GM23248 (cell line): ENCODE measurements around the gene TIGD1. TPM values are rescaled to one million over a fixed set of nuclear protein-coding genes. Genes with fewer than 3 reads are reported as not detected.
A peak's percentile ranks its signal among the peaks of the same experiment; 100 is the strongest.

Source experiments
- DNase-seq: peaks from one replicate; pipeline ENCODE4 v3.0.0-alpha.2; 2015
- H2AFZ ChIP-seq: fragments of 200-600 bp; sonication (generic); 2 replicates; pipeline ENCODE4 v1.6.1; 2016; ENCODE audit warnings: antibody characterized with exemption
- H3F3A ChIP-seq: fragments of 200-600 bp; sonication (generic); 2 replicates; pipeline ENCODE4 v1.6.1; 2016; ENCODE audit warnings: mild to moderate bottlenecking, antibody characterized with exemption, mixed run types; ENCODE audit not compliant: insufficient read depth
- H3K27ac ChIP-seq: fragments of 200-600 bp; sonication (generic); 2 replicates; pipeline ENCODE4 v1.5.1; 2016; ENCODE audit warnings: mild to moderate bottlenecking
- H3K27me3 ChIP-seq: fragments of 200-600 bp; sonication (generic); replicated peaks from 2 replicates; pipeline ENCODE4 v1.6.1; 2016; ENCODE audit warnings: mild to moderate bottlenecking; ENCODE audit not compliant: insufficient read depth
- H3K36me3 ChIP-seq: fragments of 200-600 bp; sonication (generic); 2 replicates; pipeline ENCODE4 v1.6.1; 2016; ENCODE audit warnings: low read depth, mild to moderate bottlenecking
- H3K4me1 ChIP-seq: fragments of 200-600 bp; sonication (generic); 2 replicates; pipeline ENCODE4 v1.6.1; 2016; ENCODE audit warnings: mild to moderate bottlenecking; ENCODE audit not compliant: insufficient read depth
- H3K4me2 ChIP-seq: fragments of 200-600 bp; sonication (generic); one replicate; pipeline ENCODE4 v1.6.1; 2016; ENCODE audit warnings: mild to moderate bottlenecking; ENCODE audit not compliant: unreplicated experiment
- H3K4me3 ChIP-seq: fragments of 200-600 bp; sonication (generic); 2 replicates; pipeline ENCODE4 v1.5.1; 2016; ENCODE audit warnings: mild to moderate bottlenecking
- H3K79me2 ChIP-seq: fragments of 200-600 bp; sonication (generic); 2 replicates; pipeline ENCODE4 v1.6.1; 2016; ENCODE audit warnings: mild to moderate bottlenecking; ENCODE audit not compliant: insufficient read depth
- H3K9ac ChIP-seq: fragments of 200-600 bp; sonication (generic); 2 replicates; pipeline ENCODE4 v1.6.1; 2016; ENCODE audit warnings: mild to moderate bottlenecking
- H3K9me2 ChIP-seq: fragments of 200-600 bp; sonication (generic); 2 replicates; pipeline ENCODE4 v1.6.1; 2016; ENCODE audit warnings: mixed run types, mild to moderate bottlenecking, moderate library complexity; ENCODE audit not compliant: insufficient read depth
- H3K9me3 ChIP-seq: fragments of 200-600 bp; sonication (generic); one replicate; pipeline ENCODE4 v1.6.1; 2017; ENCODE audit warnings: low read depth
- H4K20me1 ChIP-seq: fragments of 200-600 bp; sonication (generic); 2 replicates; pipeline ENCODE4 v1.6.0; 2016; ENCODE audit not compliant: insufficient read depth
- EZH2 ChIP-seq: fragments of 200-600 bp; sonication (generic); IDR thresholded peaks from 2 replicates; pipeline ENCODE4 v1.6.1; 2018; ENCODE audit warnings: antibody characterized with exemption, mild to moderate bottlenecking; ENCODE audit not compliant: insufficient read depth, poor library complexity, severe bottlenecking
- EZH2phosphoT487 ChIP-seq: fragments of 200-600 bp; sonication (generic); IDR thresholded peaks from 2 replicates; pipeline ENCODE4 v1.6.1; 2018; ENCODE audit warnings: antibody characterized with exemption, moderate library complexity, mild to moderate bottlenecking, low read depth; ENCODE audit not compliant: insufficient read depth
- WGBS, 2 experiments: methylation state at CpG; one replicate each; pipeline ENCODE4 v1.1.6; 2015 to 2017; ENCODE audit warnings: low lambda C conversion rate in 2 of 2, low coverage in 1 of 2; ENCODE audit errors: missing lambda C conversion rate in 2 of 2; 5-methylcytosine and 5-hydroxymethylcytosine counted together
- in situ Hi-C: fragments of 300-500 bp; cut with MboI; formaldehyde crosslinking; loops from 2 replicates; pipeline ENCODE4 v1.15.0; 2020
- polyA plus RNA-seq: library from polyadenylated mRNA; unstranded; fragments of >200 nt; fragmentation: Nextera tagmentation; extraction: Ambion mirVana; gene quantifications from 2 replicates; pipeline ENCODE4 v1.2.1, GENCODE V29; 2016
- total RNA-seq: library from RNA; depleted of rRNA; stranded (reverse); fragments of >200 nt; shearing (Covaris generic); gene quantifications from 2 replicates; pipeline ENCODE4 v1.2.3, GENCODE V29; 2014

TIGD1 gene
- total and polyA plus RNA-seq, 2 experiments from 2014 or later: 3.6 to 4.3 TPM

DNA sequence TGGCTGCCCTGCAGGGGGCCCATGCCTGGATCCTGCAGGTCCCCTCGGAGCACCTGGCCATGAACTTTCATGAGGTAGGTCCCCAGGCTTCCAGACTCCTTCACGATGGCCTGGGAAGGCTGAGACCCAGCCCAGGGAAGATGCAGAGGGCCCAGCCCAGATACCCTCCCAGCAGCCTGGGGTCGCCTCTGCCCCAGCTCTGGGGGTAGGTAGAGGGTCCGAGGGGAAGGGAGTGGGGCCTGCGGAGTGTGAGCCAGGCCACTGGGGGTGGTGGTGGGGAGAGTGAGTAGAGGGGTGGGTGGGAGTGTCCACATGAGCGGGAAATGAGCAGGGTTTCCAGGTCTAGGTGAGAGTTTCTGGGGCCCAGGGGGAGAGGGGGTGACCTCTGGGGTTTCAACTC is 25.6 kb downstream of the TIGD1 start:
- in situ Hi-C loops: loop anchor here (25.0 kb wide), 1 partner anchor 612 kb away; no protein-coding TSS in a partner anchor
- no peaks in the 10 kb centered on the region for H4K20me1 ChIP-seq
- no peaks in the 10 kb centered on the region for H3F3A ChIP-seq
- 55 to 68% methylated on average over 4 to 6 of the region's 6 CpGs for WGBS, 2 experiments
- no peaks in the 10 kb centered on the region for H3K9me2 ChIP-seq
- H3K4me3 ChIP-seq: no peak overlapping the region
- no peak overlapping the region for H3K27ac ChIP-seq
- TF ChIP-seq EZH2phosphoT487 (no peak), EZH2 (peak; percentile 2)
- H3K27me3 ChIP-seq: peaks cover 36% of the 10 kb centered on the region
- no peaks in the 10 kb centered on the region for H3K9me3 ChIP-seq
- no peak overlapping the region for H3K9ac ChIP-seq
- H2AFZ ChIP-seq: no peak overlapping the region
- H3K4me2 ChIP-seq: no peak overlapping the region
- no peak for DNase-seq
- H3K36me3 ChIP-seq: no peaks in the 10 kb centered on the region
- no peaks in the 10 kb centered on the region for H3K79me2 ChIP-seq
- H3K4me1 ChIP-seq: no peaks in the 10 kb centered on the region

DNA sequence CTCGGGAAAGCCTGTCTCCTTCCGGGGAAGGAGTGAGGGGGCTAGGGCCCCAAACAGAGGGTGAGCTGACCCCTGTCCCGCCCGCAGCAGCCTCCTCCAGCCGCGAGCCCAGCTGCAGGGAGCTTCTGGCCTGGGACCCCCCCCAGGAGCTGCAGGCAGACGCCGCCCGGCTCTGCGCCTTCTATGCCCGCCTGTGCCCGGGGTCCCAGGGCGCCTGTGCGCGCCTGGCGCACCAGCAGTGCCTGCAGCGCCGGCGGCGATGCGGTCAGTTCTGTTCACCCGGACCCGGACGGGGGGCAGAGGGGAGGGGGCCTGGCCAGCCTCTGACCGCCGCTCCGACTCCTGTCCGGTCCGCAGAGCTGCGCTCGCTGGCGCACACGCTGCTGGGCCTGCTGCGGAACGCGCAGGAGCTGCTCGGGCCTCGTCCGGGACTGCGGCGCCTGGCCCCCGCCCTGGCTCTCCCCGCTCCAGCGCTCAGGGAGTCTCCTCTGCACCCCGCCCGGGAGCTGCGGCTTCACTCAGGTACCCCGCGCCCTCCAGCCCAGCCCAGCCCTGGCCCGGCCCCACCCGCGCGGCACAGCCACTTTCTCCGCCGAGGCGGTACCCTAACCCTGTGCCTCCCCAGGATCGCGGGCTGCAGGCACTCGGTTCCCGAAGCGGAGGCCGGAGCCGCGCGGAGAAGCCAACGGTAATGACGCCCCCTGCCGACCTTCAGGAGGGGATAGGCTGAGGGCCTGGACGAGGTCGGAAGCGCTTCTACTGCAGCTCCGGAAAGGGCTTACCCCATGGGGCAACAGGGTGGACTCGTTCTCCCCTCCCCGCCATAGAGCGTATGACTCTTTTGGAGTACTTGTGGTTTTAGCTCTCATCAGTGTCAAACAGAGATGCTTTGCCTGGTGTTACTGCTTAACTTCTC is 26.4 kb downstream of the TIGD1 start:
- no peaks in the 10 kb centered on the region for H4K20me1 ChIP-seq
- TF ChIP-seq EZH2phosphoT487: no peak
- peak; percentile 76 for TF ChIP-seq EZH2
- H3K27me3 ChIP-seq: peaks cover 44% of the 10 kb centered on the region
- H2AFZ ChIP-seq: peak overlapping the region; percentile 63; the same call in 1 of the 2 replicates
- 4 to 5% methylated on average over 35 to 53 of the region's 75 CpGs for WGBS, 2 experiments
- peak overlapping the region; percentile 42 for H3K4me3 ChIP-seq
- no peaks in the 10 kb centered on the region for H3F3A ChIP-seq
- H3K27ac ChIP-seq: no peak overlapping the region
- H3K79me2 ChIP-seq: no peaks in the 10 kb centered on the region
- no peaks in the 10 kb centered on the region for H3K36me3 ChIP-seq
- no peaks in the 10 kb centered on the region for H3K9me3 ChIP-seq
- no peak overlapping the region for H3K9ac ChIP-seq
- H3K4me2 ChIP-seq: peak overlapping the region; percentile 35
- no peaks in the 10 kb centered on the region for H3K9me2 ChIP-seq
- no peaks in the 10 kb centered on the region for H3K4me1 ChIP-seq
- DNase-seq: peak; percentile 49
- in situ Hi-C loops: no loop called here

DNA sequence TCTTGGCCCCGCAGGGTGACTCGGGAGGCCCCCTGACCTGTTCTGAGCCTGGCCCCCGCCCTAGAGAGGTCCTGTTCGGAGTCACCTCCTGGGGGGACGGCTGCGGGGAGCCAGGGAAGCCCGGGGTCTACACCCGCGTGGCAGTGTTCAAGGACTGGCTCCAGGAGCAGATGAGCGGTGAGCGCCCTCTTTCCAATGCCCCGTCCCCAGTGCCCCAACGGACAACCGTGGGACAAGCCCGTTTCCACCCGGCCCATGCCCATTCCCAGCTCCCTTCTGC is 27.0 kb downstream of the TIGD1 start:
- Histone ChIP-seq H3K27ac (no peak overlapping the region), H3F3A (no peaks in the 10 kb centered on the region), H4K20me1 (no peaks in the 10 kb centered on the region), H3K4me2 (no peak overlapping the region), H3K4me3 (no peak overlapping the region), H3K9me3 (no peaks in the 10 kb centered on the region), H3K9me2 (no peaks in the 10 kb centered on the region), H3K4me1 (no peaks in the 10 kb centered on the region), H3K79me2 (no peaks in the 10 kb centered on the region), H2AFZ (no peak overlapping the region), H3K9ac (no peak overlapping the region), H3K36me3 (no peaks in the 10 kb centered on the region), H3K27me3 (peaks cover 49% of the 10 kb centered on the region)
- in situ Hi-C loops: no loop called here
- no peak for DNase-seq
- TF ChIP-seq EZH2 (no peak), EZH2phosphoT487 (no peak)
- WGBS, 2 experiments: 12 to 18% methylated on average over 10 to 16 of the region's 16 CpGs

DNA sequence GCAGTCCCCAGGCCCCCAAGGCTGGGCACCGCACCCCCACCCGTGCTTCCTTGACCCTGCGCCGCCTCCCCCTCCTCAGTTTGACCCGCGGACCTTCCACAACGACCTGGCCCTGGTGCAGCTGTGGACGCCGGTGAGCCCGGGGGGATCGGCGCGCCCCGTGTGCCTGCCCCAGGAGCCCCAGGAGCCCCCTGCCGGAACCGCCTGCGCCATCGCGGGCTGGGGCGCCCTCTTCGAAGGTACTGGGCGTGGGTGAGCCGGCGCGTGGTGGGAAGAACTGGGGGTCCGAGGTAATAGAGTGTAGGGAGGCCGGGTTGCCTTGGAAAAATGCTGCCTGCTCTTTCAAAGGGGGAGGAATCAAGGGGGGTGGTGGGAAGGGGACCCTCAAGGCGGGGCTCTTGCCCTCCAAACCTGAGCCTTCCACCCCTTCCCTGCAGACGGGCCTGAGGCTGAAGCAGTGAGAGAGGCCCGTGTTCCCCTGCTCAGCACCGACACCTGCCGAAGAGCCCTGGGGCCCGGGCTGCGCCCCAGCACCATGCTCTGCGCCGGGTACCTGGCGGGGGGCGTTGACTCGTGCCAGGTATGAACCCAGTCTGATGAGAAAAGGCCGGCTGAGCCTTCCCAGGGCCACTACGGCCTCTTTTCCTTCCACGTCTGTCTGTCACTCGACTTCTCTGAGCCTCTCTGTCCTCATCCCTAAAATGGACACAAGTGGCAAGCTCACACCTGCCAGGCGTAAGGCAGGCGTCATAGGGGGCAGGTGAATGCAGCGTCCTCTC is 27.5 kb downstream of the TIGD1 start:
- no peaks in the 10 kb centered on the region for H4K20me1 ChIP-seq
- no peaks in the 10 kb centered on the region for H3K9me2 ChIP-seq
- H3K27me3 ChIP-seq: peaks cover 55% of the 10 kb centered on the region
- WGBS, 2 experiments: 9 to 10% methylated on average over 42 to 45 of the region's 46 CpGs
- H3K4me1 ChIP-seq: no peaks in the 10 kb centered on the region
- no peaks in the 10 kb centered on the region for H3K9me3 ChIP-seq
- H3K36me3 ChIP-seq: no peaks in the 10 kb centered on the region
- no peaks in the 10 kb centered on the region for H3F3A ChIP-seq
- no peaks in the 10 kb centered on the region for H3K79me2 ChIP-seq
- H3K4me2 ChIP-seq: no peak overlapping the region
- H3K27ac ChIP-seq: no peak overlapping the region
- in situ Hi-C loops: no loop called here
- no peak overlapping the region for H3K9ac ChIP-seq
- no peak overlapping the region for H2AFZ ChIP-seq
- no peak for DNase-seq
- no peak overlapping the region for H3K4me3 ChIP-seq
- TF ChIP-seq EZH2 (no peak), EZH2phosphoT487 (no peak)
